ENCODE measurements around the gene ACOT2.
"Not testable (repeated sequence)": the region's sequence is repeated elsewhere in the genome, so short reads cannot be mapped to it uniquely, and the experiment has no call there.

ACOT2 gene

DNA sequence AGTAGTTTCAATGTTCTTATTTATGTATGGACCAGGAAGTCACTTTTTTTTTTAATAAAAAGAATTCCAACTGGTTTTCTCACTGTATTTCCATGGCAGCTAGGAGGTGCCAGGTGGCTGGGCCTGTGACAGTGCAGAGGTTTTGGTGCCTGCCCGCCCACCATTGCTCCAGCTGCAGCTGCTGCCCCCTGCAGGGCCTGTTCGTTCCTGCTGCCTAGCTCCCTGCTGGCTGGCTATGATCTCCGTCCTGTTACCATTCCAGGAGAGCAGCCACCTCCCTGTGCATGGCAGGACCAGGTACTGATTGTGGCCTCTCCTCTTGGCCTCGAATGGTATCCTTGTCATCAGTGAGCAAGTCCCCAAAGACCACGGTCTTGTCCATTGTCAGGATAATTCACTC is 30.0 kb upstream of the ACOT2 start:
- not testable (repeated sequence) for H3K27me3 ChIP-seq; H3K4me3 ChIP-seq (ENCODE audit: low read depth, low read length); H3K9me3 ChIP-seq; H3K36me3 ChIP-seq; H3K4me1 ChIP-seq
- peak; percentile 61 for TF ChIP-seq CTCF (IDR thresholded peaks at IDR 0.05; ENCODE audit: low read depth, low read length)
- peak; percentile 31 for DNase-seq

GRCh38 chr14:73542961-73543360 is 26.1 kb upstream of the ACOT2 start:
- not testable (repeated sequence) for H3K9me3 ChIP-seq; DNase-seq; H3K27me3 ChIP-seq; H3K4me1 ChIP-seq; H3K36me3 ChIP-seq; H3K4me3 ChIP-seq (ENCODE audit: low read depth, low read length)

DNA sequence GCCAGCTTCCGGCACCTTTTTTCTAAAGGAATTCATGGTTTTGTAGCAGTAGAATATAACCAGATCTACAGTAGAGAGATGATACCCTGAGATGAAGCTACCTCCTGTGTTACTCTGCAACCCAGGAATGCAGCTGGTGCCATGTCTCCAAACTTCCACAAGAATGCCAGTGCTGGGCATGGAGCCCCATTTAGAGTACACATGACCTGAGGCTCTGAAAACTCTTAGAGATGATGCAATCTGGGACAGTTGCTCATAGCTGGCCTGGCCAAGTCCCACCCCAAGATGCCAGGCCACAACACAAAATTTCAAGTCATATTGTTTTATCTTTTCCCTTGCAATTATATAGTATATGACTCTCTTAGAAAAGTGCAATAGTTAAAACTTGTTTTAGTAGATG is 23.7 kb upstream of the ACOT2 start:
- H3K4me3 ChIP-seq (ENCODE audit: low read depth, low read length); H3K4me1 ChIP-seq; H3K9me3 ChIP-seq; H3K36me3 ChIP-seq; H3K27me3 ChIP-seq; DNase-seq: not testable (repeated sequence)

DNA sequence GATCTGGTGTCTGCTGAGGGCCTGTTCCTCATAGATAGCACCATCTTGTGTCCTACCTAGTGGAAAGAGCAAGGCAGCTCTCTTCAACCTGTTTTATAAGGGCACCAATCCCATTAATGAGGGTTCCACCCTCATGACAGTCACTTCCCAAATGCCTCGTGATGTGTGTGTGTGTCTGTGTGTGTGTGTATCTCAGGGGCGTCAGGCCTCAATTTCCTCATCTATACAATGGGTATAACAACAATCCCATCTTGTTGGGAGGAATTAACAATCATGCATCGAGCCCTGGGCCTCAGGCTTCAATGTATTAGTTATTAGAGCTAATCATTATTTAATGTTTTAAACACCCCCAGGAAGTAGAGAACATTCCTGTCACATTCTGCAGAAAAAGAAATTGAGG is 19.9 kb upstream of the ACOT2 start:
- H3K9me3 ChIP-seq; H3K27me3 ChIP-seq; H3K4me1 ChIP-seq; H3K36me3 ChIP-seq; DNase-seq; H3K4me3 ChIP-seq (ENCODE audit: low read depth, low read length): not testable (repeated sequence)

GRCh38 chr14:73549889-73550524 is 19.0 kb upstream of the ACOT2 start:
- not testable (repeated sequence) for H3K4me3 ChIP-seq (ENCODE audit: low read depth, low read length); DNase-seq; H3K36me3 ChIP-seq; H3K4me1 ChIP-seq; H3K9me3 ChIP-seq; H3K27me3 ChIP-seq

DNA sequence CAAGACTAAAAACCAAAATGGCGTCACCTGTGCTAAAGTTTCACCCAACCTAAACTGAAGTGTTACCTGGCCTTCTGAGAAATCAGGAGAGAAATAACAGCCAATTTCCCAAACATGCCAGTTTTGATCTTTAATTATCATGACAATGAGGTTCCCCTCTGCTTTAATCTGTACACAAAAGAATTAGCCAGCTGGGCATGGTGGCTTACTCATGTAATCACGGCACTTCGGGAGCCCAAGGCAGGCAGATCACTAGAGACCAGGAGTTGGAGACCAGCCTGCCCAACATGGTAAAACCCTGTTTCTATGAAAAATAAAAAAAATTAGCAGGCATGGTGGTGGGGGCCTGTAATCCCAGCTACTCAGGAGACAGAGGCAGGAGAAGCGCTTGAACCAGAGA is 15.2 kb upstream of the ACOT2 start:
- no peak for TF ChIP-seq CTCF (IDR thresholded peaks at IDR 0.05; ENCODE audit: low read depth, low read length)

DNA sequence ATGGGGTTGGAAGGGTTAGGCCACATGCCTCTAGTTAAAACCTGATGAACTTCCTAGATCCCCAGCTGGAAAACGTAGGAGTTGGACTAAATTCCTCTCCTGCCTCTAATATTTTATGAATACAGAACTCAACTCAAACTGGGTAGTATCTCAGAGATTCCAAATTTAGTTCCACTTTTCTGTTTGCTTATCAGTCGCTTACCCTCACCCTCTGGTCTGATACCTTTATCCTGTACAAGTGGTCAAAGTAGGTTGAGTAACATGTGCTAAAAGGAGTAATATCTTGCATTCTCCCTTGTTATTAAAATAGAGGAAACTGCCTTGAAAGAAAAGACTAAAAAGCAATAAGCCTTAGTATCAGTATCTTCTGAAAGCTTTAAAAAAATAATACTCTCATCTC is 11.8 kb upstream of the ACOT2 start:
- H3K27me3 ChIP-seq; H3K4me1 ChIP-seq; H3K36me3 ChIP-seq; DNase-seq; H3K4me3 ChIP-seq (ENCODE audit: low read depth, low read length); H3K9me3 ChIP-seq: not testable (repeated sequence)

More for the DNA sequence above, 15.2 kb upstream of the ACOT2 start:
- no peak for DNase-seq
- Histone ChIP-seq H3K4me3 (ENCODE audit: low read depth, low read length) (no peak overlapping the region), H3K4me1 (no peaks in the 10 kb centered on the region), H3K36me3 (no peaks in the 10 kb centered on the region), H3K9me3 (no peaks in the 10 kb centered on the region), H3K27me3 (no peaks in the 10 kb centered on the region)

DNA sequence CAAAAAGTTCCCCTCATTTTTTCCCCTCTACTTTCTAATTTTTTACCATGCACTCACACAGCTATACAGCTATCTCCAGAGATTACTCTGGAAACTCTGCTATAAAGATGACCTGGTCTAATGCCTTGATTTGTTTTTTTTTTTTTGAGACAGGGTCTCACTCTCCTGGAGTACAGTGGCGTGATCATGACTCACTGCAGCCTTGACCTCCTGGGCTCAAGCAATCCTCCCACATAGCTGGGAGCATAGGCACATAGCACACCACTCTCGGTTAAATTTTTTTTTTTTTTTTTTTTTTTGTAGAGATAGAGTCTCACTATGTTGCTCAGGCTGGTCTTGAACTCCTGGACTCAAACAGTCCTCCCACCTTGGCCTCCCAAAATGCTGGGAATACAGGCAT is 10.8 kb upstream of the ACOT2 start:
- not testable (repeated sequence) for H3K27me3 ChIP-seq; H3K4me1 ChIP-seq; H3K4me3 ChIP-seq (ENCODE audit: low read depth, low read length); DNase-seq; H3K9me3 ChIP-seq; H3K36me3 ChIP-seq

- H3K4me3 ChIP-seq (ENCODE audit: low read depth, low read length); H3K36me3 ChIP-seq; DNase-seq; H3K27me3 ChIP-seq; H3K4me1 ChIP-seq; H3K9me3 ChIP-seq: not testable (repeated sequence)
Observed at GRCh38 chr14:73562256-73562655, 6.8 kb upstream of the ACOT2 start.

- not testable (repeated sequence) for DNase-seq; H3K4me3 ChIP-seq (ENCODE audit: low read depth, low read length); H3K4me1 ChIP-seq; H3K9me3 ChIP-seq; H3K27me3 ChIP-seq; H3K36me3 ChIP-seq
Observed at GRCh38 chr14:73562696-73563095, 6.3 kb upstream of the ACOT2 start.

DNA sequence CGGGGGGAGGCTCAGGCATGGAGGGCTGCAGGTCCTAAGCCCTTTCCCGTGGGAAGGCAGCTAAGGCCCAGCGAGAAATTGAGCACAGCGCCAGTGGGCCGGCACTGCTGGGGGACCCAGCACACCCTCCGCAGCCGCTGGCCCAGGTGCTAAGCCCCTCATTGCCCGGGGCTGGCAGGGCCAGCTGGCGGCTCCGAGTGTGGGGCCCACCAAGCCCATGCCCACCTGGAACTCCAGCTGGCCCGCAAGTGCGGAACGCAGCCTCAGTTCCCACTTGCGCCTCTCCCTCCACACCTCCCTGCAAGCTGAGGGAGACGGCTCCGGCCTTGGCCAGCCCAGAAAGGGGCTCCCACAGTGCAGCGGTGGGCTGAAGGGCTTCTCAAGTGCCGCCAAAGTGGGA is 2.6 kb upstream of the ACOT2 start:
- not testable (repeated sequence) for H3K36me3 ChIP-seq; H3K4me3 ChIP-seq (ENCODE audit: low read depth, low read length); H3K27me3 ChIP-seq; H3K9me3 ChIP-seq; H3K4me1 ChIP-seq; DNase-seq

DNA sequence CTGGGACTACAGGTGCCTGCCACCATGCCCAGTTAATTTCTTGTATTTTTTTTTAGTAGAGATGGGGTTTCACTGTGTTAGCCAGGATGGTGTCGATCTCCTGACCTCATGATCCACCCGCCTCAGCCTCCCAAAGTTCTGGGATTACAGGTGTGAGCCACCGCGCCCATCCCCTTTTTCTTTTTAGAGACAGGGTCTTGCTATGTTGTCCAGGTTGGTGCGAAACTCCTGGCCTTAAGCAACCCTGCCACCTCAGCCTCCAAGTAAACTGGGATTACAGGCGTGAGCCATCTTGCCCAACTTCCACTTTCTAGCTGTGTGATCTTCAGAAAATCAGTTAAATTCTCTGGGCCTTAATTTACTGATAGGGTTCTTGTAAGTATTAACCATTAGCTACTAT is 2.1 kb upstream of the ACOT2 start:
- not testable (repeated sequence) for H3K4me3 ChIP-seq (ENCODE audit: low read depth, low read length); DNase-seq; H3K36me3 ChIP-seq; H3K9me3 ChIP-seq; H3K27me3 ChIP-seq; H3K4me1 ChIP-seq
